Panc1 (cell line): ENCODE measurements around the gene USP5. TPM values are rescaled to one million over a fixed set of nuclear protein-coding genes. Genes with fewer than 3 reads are reported as not detected.

Experiments used
- ATAC-seq: fragments of 200-7000 bp; cut with Tn5 transposase; 2 replicates; pipeline ENCODE4 v1.9.1; 2020; ENCODE audit warnings: mild to moderate bottlenecking, moderate library complexity
- BruUV-seq: library from RNA; stranded (reverse); fragments of 400-500 nt; replicated peaks from 2 replicates; lab custom pipeline; 2021; lab: Mats Ljungman, UMichigan
- CTCF ChIA-PET: fragments of 300-600 bp; sonication (Branson Sonifier 250); formaldehyde crosslinking; loops from one replicate; lab custom pipeline; 2022; ENCODE audit warnings: antibody characterized with exemption; lab: Charles Lee
- POLR2A ChIA-PET: fragments of 300-600 bp; sonication (Branson Sonifier 250); formaldehyde crosslinking; loops from one replicate; lab custom pipeline; 2022; ENCODE audit warnings: antibody characterized with exemption; lab: Charles Lee
- DNase-seq: peaks from one replicate; pipeline ENCODE4 v3.0.0-alpha.2; 2010; ENCODE audit warnings: low read depth, low spot score
- H3K27ac ChIP-seq: 2 replicates; pipeline ENCODE4 v1.5.1; 2011; ENCODE audit warnings: mild to moderate bottlenecking, low read length, inconsistent platforms
- H3K27me3 ChIP-seq: fragments of 200-500 bp; sonication (Bioruptor generic); 2 replicates; pipeline ENCODE4 v1.6.0; 2014; ENCODE audit warnings: low read length, inconsistent platforms; ENCODE audit not compliant: control insufficient read depth, insufficient read depth
- H3K36me3 ChIP-seq: fragments of 200-500 bp; sonication (Bioruptor generic); 2 replicates; pipeline ENCODE4 v1.5.1; 2014; ENCODE audit warnings: inconsistent platforms, mild to moderate bottlenecking, low read length, moderate library complexity; ENCODE audit not compliant: control insufficient read depth, insufficient read depth
- H3K4me1 ChIP-seq: 2 replicates; pipeline ENCODE4 v1.5.1; 2011; ENCODE audit warnings: inconsistent platforms, mild to moderate bottlenecking, low read length, moderate library complexity; ENCODE audit not compliant: control insufficient read depth, insufficient read depth
- H3K4me3 ChIP-seq, 2 experiments: 2 replicates each; pipeline ENCODE4 v1.5.1; 2011 to 2012; ENCODE audit warnings: low read depth in 2 of 2, low read length in 2 of 2, mild to moderate bottlenecking in 2 of 2, inconsistent platforms in 1 of 2, moderate library complexity in 1 of 2
- H3K9me3 ChIP-seq: fragments of 200-500 bp; sonication (Bioruptor generic); 2 replicates; pipeline ENCODE4 v1.5.1; 2014; ENCODE audit warnings: low read depth, mild to moderate bottlenecking, inconsistent platforms, low read length, moderate library complexity; ENCODE audit not compliant: control insufficient read depth, insufficient read depth
- CTCF ChIP-seq: fragments of 450-650 bp; IDR thresholded peaks from 2 replicates; pipeline ENCODE4 v1.5.1; 2017; ENCODE audit warnings: mild to moderate bottlenecking
- POLR2AphosphoS5 ChIP-seq: IDR thresholded peaks from 2 replicates; pipeline ENCODE4 v1.6.1; 2012; ENCODE audit warnings: mild to moderate bottlenecking, low read depth, low read length, moderate library complexity
- REST ChIP-seq, 2 experiments: IDR thresholded peaks; 2 replicates each; pipeline ENCODE4 v1.6.1; 2011 to 2012; ENCODE audit warnings: low read depth in 2 of 2, control low read depth in 1 of 2, low read length in 1 of 2, mild to moderate bottlenecking in 1 of 2, moderate library complexity in 1 of 2; ENCODE audit not compliant: insufficient read depth in 1 of 2
- SIN3A ChIP-seq: IDR thresholded peaks from 2 replicates; pipeline ENCODE4 v1.6.1; 2012; ENCODE audit warnings: low read depth, mild to moderate bottlenecking, low read length, moderate library complexity, borderline replicate concordance; ENCODE audit not compliant: insufficient read depth
- TCF7L2 ChIP-seq: IDR thresholded peaks from 2 replicates; pipeline ENCODE4 v1.6.1; 2011; ENCODE audit warnings: mild to moderate bottlenecking, low read depth, low read length, inconsistent platforms
- in situ Hi-C: cut with HindIII; loops from 2 replicates; pipeline ENCODE4 v1.10.0; 2016; ENCODE audit warnings: low sequenced_read_pairs, low pct_unique_long_range_greater_than_20kb
- intact Hi-C: fragments of 100-400 bp; cut with micrococcal nuclease; formaldehyde crosslinking; loops from one replicate; pipeline ENCODE4 v1.10.0; 2022; ENCODE audit not compliant: unreplicated experiment
- total RNA-seq: library from RNA; stranded (reverse); gene quantifications from one replicate; pipeline ENCODE4 v1.2.1, GENCODE V29; 2021; ENCODE audit not compliant: unreplicated experiment

Gene USP5
- total RNA-seq, 1 experiment from 2014 or later = 104 TPM

- H3K27ac ChIP-seq = no peak overlapping the region
- ATAC-seq = no peak
- POLR2A ChIA-PET = interaction anchor here (0.7 kb wide), 1 partner anchor 1401 kb away, joined by 5 read pairs; no protein-coding TSS in a partner anchor
- H3K36me3 ChIP-seq = no peaks in the 10 kb centered on the region
- CTCF ChIA-PET = interaction anchor here (0.5 kb wide), 1 partner anchor 72 kb away, joined by 3 read pairs; no protein-coding TSS in a partner anchor
- TF ChIP-seq POLR2AphosphoS5 (no peak), REST (IDR thresholded peaks at IDR 0.05; ENCODE audit: insufficient read depth in 1 of 2, low read depth in 2 of 2, low read length in 1 of 2) (no peak), TCF7L2 (no peak), CTCF (no peak), SIN3A (no peak)
- H3K4me3 ChIP-seq = no peak overlapping the region
- H3K9me3 ChIP-seq = no peaks in the 10 kb centered on the region
- in situ Hi-C loops = no loop called here
- BruUV-seq = no TSS peak
- no peaks in the 10 kb centered on the region for H3K27me3 ChIP-seq
- no peaks in the 10 kb centered on the region for H3K4me1 ChIP-seq
- DNase-seq = no peak
- intact Hi-C loops = no loop called here
Measured at GRCh38 chr12:6813363-6813762, 38.6 kb upstream of the USP5 start.

GRCh38 chr12:6816598-6816997, 35.4 kb upstream of the USP5 start:
- no peak overlapping the region for H3K4me3 ChIP-seq
- no peaks in the 10 kb centered on the region for H3K4me1 ChIP-seq
- intact Hi-C loops = no loop called here
- no peak for TF ChIP-seq POLR2AphosphoS5
- no peak for TF ChIP-seq REST (IDR thresholded peaks at IDR 0.05; ENCODE audit: insufficient read depth in 1 of 2, low read depth in 2 of 2, low read length in 1 of 2)
- TF ChIP-seq CTCF = no peak
- TF ChIP-seq TCF7L2 = no peak
- no peak for TF ChIP-seq SIN3A
- DNase-seq (no peak), ATAC-seq (no peak)
- H3K36me3 ChIP-seq = no peaks in the 10 kb centered on the region
- CTCF ChIA-PET = no interaction called here
- POLR2A ChIA-PET = no interaction called here
- in situ Hi-C loops = no loop called here
- no peaks in the 10 kb centered on the region for H3K27me3 ChIP-seq
- no TSS peak for BruUV-seq
- no peak overlapping the region for H3K27ac ChIP-seq
- no peaks in the 10 kb centered on the region for H3K9me3 ChIP-seq
